IPS DF 6.9 (cell line): ENCODE data around the gene CTU2.
A peak's percentile ranks its signal among the peaks of the same experiment; 100 is the strongest.

Experiments used
- DNase-seq: peaks from one replicate; pipeline ENCODE4 v3.0.0-alpha.2; 2013; ENCODE audit warnings: low read depth, low spot score
- H3K27ac ChIP-seq: one replicate; pipeline ENCODE4 v1.5.1; 2013; ENCODE audit warnings: low read length, control low read depth
- H3K27me3 ChIP-seq: 2 replicates; pipeline ENCODE4 v1.6.1; 2013; ENCODE audit warnings: mild to moderate bottlenecking, low read length; ENCODE audit not compliant: control insufficient read depth, insufficient read depth
- H3K36me3 ChIP-seq: 2 replicates; pipeline ENCODE4 v1.6.1; 2013; ENCODE audit warnings: low read length; ENCODE audit not compliant: control insufficient read depth, insufficient read depth
- H3K4me1 ChIP-seq: 2 replicates; pipeline ENCODE4 v1.6.1; 2013; ENCODE audit warnings: low read length; ENCODE audit not compliant: control insufficient read depth, insufficient read depth
- H3K4me3 ChIP-seq: 2 replicates; pipeline ENCODE4 v1.5.1; 2013; ENCODE audit warnings: mild to moderate bottlenecking, low read length
- H3K9me3 ChIP-seq: 2 replicates; pipeline ENCODE4 v1.6.1; 2013; ENCODE audit warnings: low read length, inconsistent platforms; ENCODE audit not compliant: control insufficient read depth, insufficient read depth
- WGBS: extraction: QIAGEN DNeasy Blood & Tissue Kit; methylation state at CpG from one replicate; pipeline ENCODE4 v1.1.7; 2013; ENCODE audit warnings: mixed read lengths, missing lambda C conversion rate; ENCODE audit not compliant: insufficient read length, insufficient coverage; 5-methylcytosine and 5-hydroxymethylcytosine counted together

Gene CTU2

GRCh38 chr16:88737298-88738150, 31.2 kb downstream of the CTU2 start:
- Histone ChIP-seq H3K36me3 (peaks cover 19% of the 10 kb centered on the region), H3K27me3 (no peaks in the 10 kb centered on the region), H3K4me3 (no peak overlapping the region), H3K4me1 (no peaks in the 10 kb centered on the region; the same call in 1 of the 2 replicates), H3K9me3 (no peaks in the 10 kb centered on the region), H3K27ac (no peak overlapping the region)
- DNase-seq = no peak
- WGBS = no CpG with 5 or more reads among the region's 54 CpGs

- Histone ChIP-seq H3K36me3 (peaks cover 19% of the 10 kb centered on the region), H3K4me3 (no peak overlapping the region), H3K27me3 (no peaks in the 10 kb centered on the region), H3K4me1 (no peaks in the 10 kb centered on the region; the same call in 1 of the 2 replicates), H3K9me3 (no peaks in the 10 kb centered on the region), H3K27ac (no peak overlapping the region)
- no CpG with 5 or more reads among the region's 41 CpGs for WGBS
- no peak for DNase-seq
Observed at GRCh38 chr16:88738151-88739084, 32.1 kb downstream of the CTU2 start.

GRCh38 chr16:88739139-88739976, 33.1 kb downstream of the CTU2 start:
- Histone ChIP-seq H3K4me3 (no peak overlapping the region), H3K27ac (no peak overlapping the region), H3K9me3 (no peaks in the 10 kb centered on the region), H3K4me1 (no peaks in the 10 kb centered on the region; the same call in 1 of the 2 replicates), H3K36me3 (peaks cover 12% of the 10 kb centered on the region), H3K27me3 (no peaks in the 10 kb centered on the region)
- no peak for DNase-seq
- WGBS = no CpG with 5 or more reads among the region's 22 CpGs

GRCh38 chr16:88739977-88740726, 33.8 kb downstream of the CTU2 start:
- WGBS = no CpG with 5 or more reads among the region's 33 CpGs
- Histone ChIP-seq H3K9me3 (no peaks in the 10 kb centered on the region), H3K27me3 (no peaks in the 10 kb centered on the region), H3K36me3 (peaks cover 5% of the 10 kb centered on the region), H3K27ac (no peak overlapping the region), H3K4me1 (peaks cover 2% of the 10 kb centered on the region; the same call in 1 of the 2 replicates), H3K4me3 (no peak overlapping the region)
- DNase-seq = no peak

GRCh38 chr16:88740727-88741055, 34.4 kb downstream of the CTU2 start:
- H3K36me3 ChIP-seq = no peaks in the 10 kb centered on the region; the same call in 1 of the 2 replicates
- DNase-seq = no peak
- H3K27ac ChIP-seq = no peak overlapping the region
- H3K27me3 ChIP-seq = no peaks in the 10 kb centered on the region
- H3K4me1 ChIP-seq = peaks cover 2% of the 10 kb centered on the region; the same call in 1 of the 2 replicates
- WGBS = no CpG with 5 or more reads among the region's 12 CpGs
- H3K9me3 ChIP-seq = no peaks in the 10 kb centered on the region
- H3K4me3 ChIP-seq = no peak overlapping the region

GRCh38 chr16:88741368-88741767, 35.1 kb downstream of the CTU2 start:
- no peaks in the 10 kb centered on the region; the same call in 1 of the 2 replicates for H3K36me3 ChIP-seq
- DNase-seq = no peak
- WGBS = 100% methylated on average over 1 of the region's 17 CpGs

GRCh38 chr16:88742896-88743605, 36.7 kb downstream of the CTU2 start:
- Histone ChIP-seq H3K4me3 (no peak overlapping the region), H3K36me3 (no peaks in the 10 kb centered on the region; the same call in 1 of the 2 replicates), H3K9me3 (no peaks in the 10 kb centered on the region), H3K4me1 (peaks cover 2% of the 10 kb centered on the region; the same call in 1 of the 2 replicates), H3K27ac (no peak overlapping the region), H3K27me3 (no peaks in the 10 kb centered on the region)
- no CpG with 5 or more reads among the region's 19 CpGs for WGBS
- no peak for DNase-seq

More at GRCh38 chr16:88741368-88741767, 35.1 kb downstream of the CTU2 start:
- Histone ChIP-seq H3K27me3 (no peaks in the 10 kb centered on the region), H3K4me3 (no peak overlapping the region), H3K4me1 (peaks cover 2% of the 10 kb centered on the region; the same call in 1 of the 2 replicates), H3K9me3 (no peaks in the 10 kb centered on the region), H3K27ac (no peak overlapping the region)

GRCh38 chr16:88743693-88744576, 37.6 kb downstream of the CTU2 start:
- Histone ChIP-seq H3K27me3 (no peaks in the 10 kb centered on the region), H3K27ac (no peak overlapping the region), H3K4me1 (peaks cover 2% of the 10 kb centered on the region; the same call in 1 of the 2 replicates), H3K4me3 (no peak overlapping the region), H3K36me3 (no peaks in the 10 kb centered on the region; the same call in 1 of the 2 replicates), H3K9me3 (no peaks in the 10 kb centered on the region)
- DNase-seq = peak; percentile 70
- WGBS = no CpG with 5 or more reads among the region's 32 CpGs
